Testis (tissue), 2 donors: Measurements from ENCODE around the gene MAPRE3.

Source experiments
- POLR2A ChIP-seq: fragments of 450-650 bp; IDR thresholded peaks from one replicate; pipeline ENCODE4 v1.6.1; 2017; ENCODE audit warnings: antibody characterized with exemption, mild to moderate bottlenecking, moderate library complexity
- TF ChIP-seq, protein P1 (sequence below), 3 experiments: fragments of 450-650 bp in 2 of 3; fragments of 200-600 bp in 1 of 3; sonication (generic) in 1 of 3; IDR thresholded peaks; one replicate each; pipeline ENCODE4 v1.5.1; 2016 to 2019; ENCODE audit warnings: antibody characterized with exemption in 3 of 3, mild to moderate bottlenecking in 2 of 3, moderate library complexity in 1 of 3

DNA sequence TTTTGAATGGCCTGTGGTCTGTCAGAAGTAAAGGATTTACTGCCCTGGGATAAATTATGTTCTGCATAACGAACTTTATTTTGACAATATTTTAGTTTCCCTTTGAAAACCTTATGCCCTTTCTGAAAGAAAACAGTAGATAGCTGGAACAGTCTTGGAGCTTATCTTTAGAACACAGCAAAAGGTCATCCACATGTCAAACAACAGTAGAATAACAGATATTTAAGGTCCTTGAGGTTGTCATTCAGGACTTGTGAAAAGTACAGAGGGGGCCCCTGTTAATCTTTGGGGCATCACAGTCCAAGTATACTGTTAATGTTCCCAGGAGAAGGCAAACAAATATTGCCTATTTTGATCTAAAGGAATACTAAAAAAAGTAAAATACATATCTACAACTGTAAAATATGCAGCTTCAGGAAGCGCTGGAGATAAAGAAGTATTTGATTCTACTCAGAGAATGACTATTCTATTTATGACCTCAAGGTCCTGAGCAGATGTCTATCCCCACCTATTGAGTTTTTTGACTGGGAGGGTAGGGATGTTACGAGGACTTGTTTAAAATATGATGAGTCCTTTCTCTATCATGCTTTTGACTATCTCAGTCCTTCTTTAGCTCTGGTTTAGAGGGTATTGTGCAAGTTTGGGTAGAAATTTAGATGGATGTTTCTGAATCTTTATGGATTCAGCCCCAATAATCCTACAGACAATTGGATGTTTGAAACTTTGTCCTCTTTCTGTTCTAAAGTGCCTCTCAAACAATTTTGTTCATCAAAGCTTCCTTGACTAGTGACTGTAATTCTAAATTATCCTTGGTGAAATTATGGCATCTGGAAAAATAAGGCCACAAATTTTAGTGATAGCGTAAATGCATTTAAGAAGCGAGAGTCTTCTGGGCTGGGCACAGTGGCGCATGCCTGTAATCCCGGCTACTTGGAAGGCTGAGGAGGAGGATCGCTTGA is 37.3 kb downstream of the MAPRE3 start:
- no peak for TF ChIP-seq POLR2A
- TF ChIP-seq, protein P1, sequence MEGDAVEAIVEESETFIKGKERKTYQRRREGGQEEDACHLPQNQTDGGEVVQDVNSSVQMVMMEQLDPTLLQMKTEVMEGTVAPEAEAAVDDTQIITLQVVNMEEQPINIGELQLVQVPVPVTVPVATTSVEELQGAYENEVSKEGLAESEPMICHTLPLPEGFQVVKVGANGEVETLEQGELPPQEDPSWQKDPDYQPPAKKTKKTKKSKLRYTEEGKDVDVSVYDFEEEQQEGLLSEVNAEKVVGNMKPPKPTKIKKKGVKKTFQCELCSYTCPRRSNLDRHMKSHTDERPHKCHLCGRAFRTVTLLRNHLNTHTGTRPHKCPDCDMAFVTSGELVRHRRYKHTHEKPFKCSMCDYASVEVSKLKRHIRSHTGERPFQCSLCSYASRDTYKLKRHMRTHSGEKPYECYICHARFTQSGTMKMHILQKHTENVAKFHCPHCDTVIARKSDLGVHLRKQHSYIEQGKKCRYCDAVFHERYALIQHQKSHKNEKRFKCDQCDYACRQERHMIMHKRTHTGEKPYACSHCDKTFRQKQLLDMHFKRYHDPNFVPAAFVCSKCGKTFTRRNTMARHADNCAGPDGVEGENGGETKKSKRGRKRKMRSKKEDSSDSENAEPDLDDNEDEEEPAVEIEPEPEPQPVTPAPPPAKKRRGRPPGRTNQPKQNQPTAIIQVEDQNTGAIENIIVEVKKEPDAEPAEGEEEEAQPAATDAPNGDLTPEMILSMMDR (IDR thresholded peaks at IDR 0.05) = no peak
